GM12878 (cell line): ENCODE results near the gene HSFX2. TPM values are rescaled to one million over a fixed set of nuclear protein-coding genes. Genes with fewer than 3 reads are reported as not detected.
"Not testable (repeated sequence)": the region's sequence is repeated elsewhere in the genome, so short reads cannot be mapped to it uniquely, and the experiment has no call there.

Source experiments
- ATAC-seq: fragments of 200-7000 bp; cut with Tn5 transposase; 3 replicates; pipeline ENCODE4 v1.9.1; 2020; ENCODE audit warnings: mild to moderate bottlenecking, moderate library complexity
- BruUV-seq: library from RNA; stranded (reverse); fragments of 400-500 nt; replicated peaks from 2 replicates; lab custom pipeline; 2021; lab: Mats Ljungman, UMichigan
- CTCF ChIA-PET: fragments of 300-600 bp; sonication (Branson Sonifier 250); formaldehyde crosslinking; extraction: SDS; loops from one replicate; lab custom pipeline; 2021; ENCODE audit warnings: inconsistent platforms; lab: Yijun Ruan, JAX
- POLR2A ChIA-PET: fragments of 350-600 bp; formaldehyde crosslinking; extraction: SDS; loops from one replicate; lab custom pipeline; 2021; ENCODE audit warnings: inconsistent platforms; lab: Charles Lee
- RAD21 ChIA-PET: fragments of 300-600 bp; sonication (Branson Sonifier 250); formaldehyde crosslinking; loops from one replicate; lab custom pipeline; 2023; ENCODE audit warnings: antibody characterized with exemption; ENCODE audit not compliant: unreplicated experiment; lab: Charles Lee
- SMC1A ChIA-PET: fragments of 300-600 bp; sonication (Branson Sonifier 250); formaldehyde crosslinking; loops from one replicate; lab custom pipeline; 2023; ENCODE audit not compliant: unreplicated experiment, uncharacterized antibody; lab: Charles Lee
- DNase-seq: peaks from one replicate; pipeline ENCODE4 v3.0.0-alpha.2; 2011; ENCODE audit warnings: low read depth, low spot score
- FAIRE-seq: peaks from 3 replicates; lab custom pipeline; 2011; peaks lifted over from hg19 to GRCh38; lab: Jason Lieb, UNC
- H2AFZ ChIP-seq: 2 replicates; pipeline ENCODE4 v1.6.0; 2011; ENCODE audit warnings: low read depth, low read length, control low read depth; ENCODE audit not compliant: control insufficient read depth
- H3K27ac ChIP-seq: 2 replicates; pipeline ENCODE4 v1.5.1; 2011; ENCODE audit warnings: control low read depth; ENCODE audit not compliant: control insufficient read depth, insufficient read depth
- H3K27me3 ChIP-seq, 2 experiments: replicated peaks in 1 of 2; 2 replicates each; pipeline versions ENCODE4 v1.6.0 to v1.6.1; 2011; ENCODE audit warnings: low read length in 1 of 2; ENCODE audit not compliant: control insufficient read depth in 2 of 2, insufficient read depth in 2 of 2
- H3K36me3 ChIP-seq, 2 experiments: 2 replicates each; pipeline ENCODE4 v1.5.1; 2011; ENCODE audit warnings: low read length in 1 of 2; ENCODE audit not compliant: control insufficient read depth in 2 of 2, insufficient read depth in 2 of 2
- H3K4me1 ChIP-seq: 2 replicates; pipeline ENCODE4 v1.6.1; 2011; ENCODE audit warnings: mild to moderate bottlenecking, low read length, moderate library complexity, mixed read lengths; ENCODE audit not compliant: control insufficient read depth, insufficient read depth
- H3K4me2 ChIP-seq: 2 replicates; pipeline ENCODE4 v1.6.0; 2011; ENCODE audit warnings: control low read depth; ENCODE audit not compliant: control insufficient read depth, insufficient read depth
- H3K4me3 ChIP-seq: fragments of 200-600 bp; sonication (generic); 2 replicates; pipeline ENCODE4 v1.5.1; 2016
- H3K79me2 ChIP-seq: 2 replicates; pipeline ENCODE4 v1.6.0; 2011; ENCODE audit warnings: low read length; ENCODE audit not compliant: control insufficient read depth, insufficient read depth
- H3K9ac ChIP-seq: 2 replicates; pipeline ENCODE4 v1.8.0; 2011; ENCODE audit warnings: low read length, control low read depth, mixed read lengths; ENCODE audit not compliant: control insufficient read depth, insufficient read depth
- H3K9me3 ChIP-seq: replicated peaks from 3 replicates; pipeline ENCODE4 v1.5.1; 2011; ENCODE audit warnings: mild to moderate bottlenecking, low read length; ENCODE audit not compliant: control insufficient read depth, insufficient read depth
- H4K20me1 ChIP-seq: 2 replicates; pipeline ENCODE4 v1.6.0; 2011; ENCODE audit not compliant: control insufficient read depth, insufficient read depth
- CHD1 ChIP-seq: IDR thresholded peaks from 2 replicates; pipeline ENCODE4 v1.6.1; 2012; ENCODE audit warnings: low read depth, low read length, improper control_type of control experiment
- IRF5 ChIP-seq: fragments of 450-650 bp; IDR thresholded peaks from 2 replicates; pipeline ENCODE4 v1.6.1; 2017; ENCODE audit warnings: borderline replicate concordance
- LARP7 ChIP-seq: fragments of 450-650 bp; IDR thresholded peaks from 2 replicates; pipeline ENCODE4 v1.6.1; 2017; ENCODE audit warnings: mild to moderate bottlenecking
- NR2F1 ChIP-seq: fragments of 450-650 bp; conservative IDR thresholded peaks from 2 replicates; pipeline ENCODE4 v1.6.1; 2017; ENCODE audit warnings: mild to moderate bottlenecking
- RB1 ChIP-seq: fragments of 450-650 bp; formaldehyde crosslinking; IDR thresholded peaks from 2 replicates; pipeline ENCODE4 v1.6.1; 2017; ENCODE audit warnings: mild to moderate bottlenecking, borderline replicate concordance
- SMC3 ChIP-seq: IDR thresholded peaks from 2 replicates; pipeline ENCODE4 v1.6.1; 2011; ENCODE audit warnings: low read length, improper control_type of control experiment, borderline replicate concordance
- TCF7 ChIP-seq: IDR thresholded peaks from 2 replicates; pipeline ENCODE4 v1.6.1; 2014; ENCODE audit warnings: antibody characterized with exemption, borderline replicate concordance
- ZNF207 ChIP-seq: fragments of 450-650 bp; IDR thresholded peaks from 2 replicates; pipeline ENCODE4 v1.6.1; 2014; ENCODE audit warnings: antibody characterized with exemption, mild to moderate bottlenecking, borderline replicate concordance
- ZNF687 ChIP-seq: fragments of 450-650 bp; IDR thresholded peaks from 2 replicates; pipeline ENCODE4 v1.6.1; 2017; ENCODE audit warnings: mild to moderate bottlenecking, moderate library complexity
- WGBS: methylation state at CpG from one replicate; pipeline ENCODE4 v1.1.6; 2016; ENCODE audit warnings: low lambda C conversion rate; ENCODE audit not compliant: insufficient replicate concordance, insufficient coverage; ENCODE audit errors: missing lambda C conversion rate; 5-methylcytosine and 5-hydroxymethylcytosine counted together
- in situ Hi-C: fragments of 300-500 bp; cut with MboI; formaldehyde crosslinking; loops from 9 replicates; pipeline ENCODE4 v1.14.3; 2018; ENCODE audit warnings: mixed read lengths
- intact Hi-C: fragments of 100-400 bp; cut with micrococcal nuclease; formaldehyde crosslinking; loops from one replicate; pipeline ENCODE4 v1.14.2; 2022; ENCODE audit not compliant: unreplicated experiment
- polyA plus RNA-seq, 11 experiments: library from polyadenylated mRNA; depleted of rRNA in 4 of 11; unstranded in 6 of 11; stranded (reverse) in 5 of 11; fragments of >200 nt; fragmentation: Nextera tagmentation in 4 of 11; fragmentation: Illumina TruSeq in 1 of 11; extraction: Ambion mirVana in 4 of 11; extraction: Trizol in 1 of 11; gene quantifications; 1 replicate in 1 of 11; 2 replicates in 10 of 11; pipeline versions ENCODE4 v1.2.1 to v1.2.3, GENCODE V29; 2011 to 2016; ENCODE audit warnings: inconsistent platforms in 2 of 11, missing spikeins in 2 of 11, low read depth in 1 of 11
- total RNA-seq, 4 experiments: library from RNA; depleted of rRNA in 3 of 4; stranded (reverse); fragments of >200 nt in 3 of 4; fragmentation: Illumina TruSeq in 1 of 4; extraction: Trizol in 1 of 4; gene quantifications; 2 replicates each; pipeline versions ENCODE4 v1.2.1 to v1.2.3, GENCODE V29; 2013 to 2021

Gene HSFX2
- total and polyA plus RNA-seq, 10 of the 15 experiments (the other 5 are each of a cell fraction or from before 2014, with no cell fraction given), result 0.07 to 0.18 (median 0.14) TPM; not detected in 7

GRCh38 chrX:149563359-149563758 lies 31.8 kb downstream of the HSFX2 start (continued):
- TF ChIP-seq TCF7 (no peak), ZNF207 (no peak), LARP7 (no peak), ZNF687 (no peak), CHD1 (no peak), SMC3 (no peak), RB1 (no peak), IRF5 (no peak), NR2F1 (no peak)

DNA sequence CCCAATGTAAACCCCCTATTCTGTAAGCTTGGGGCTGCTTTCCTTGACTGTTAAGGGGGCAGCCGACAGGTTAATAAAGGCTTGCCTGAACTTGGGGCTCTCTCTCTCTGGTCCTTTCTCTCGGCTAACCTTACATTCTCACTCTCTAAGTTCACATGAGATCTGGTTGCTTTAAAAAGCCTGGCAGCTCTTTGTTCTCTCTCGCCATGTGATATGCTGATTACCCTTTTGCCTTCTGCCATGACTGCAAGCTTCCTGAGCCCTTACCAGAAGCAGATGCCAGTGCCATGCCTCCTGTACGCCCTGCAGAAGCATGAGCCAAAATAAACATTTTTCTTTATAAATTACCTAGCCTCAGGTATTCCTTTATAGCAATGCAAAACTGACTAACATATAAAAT lies 39.9 kb downstream of the HSFX2 start:
- POLR2A ChIA-PET, RAD21 ChIA-PET, SMC1A ChIA-PET, H3K27me3 ChIP-seq, DNase-seq, H2AFZ ChIP-seq, H3K4me3 ChIP-seq, BruUV-seq, H4K20me1 ChIP-seq, H3K9ac ChIP-seq, in situ Hi-C loops, intact Hi-C loops, H3K4me1 ChIP-seq, H3K27ac ChIP-seq, H3K9me3 ChIP-seq, CTCF ChIA-PET, H3K79me2 ChIP-seq, FAIRE-seq, H3K36me3 ChIP-seq, ATAC-seq, H3K4me2 ChIP-seq: not testable (repeated sequence)
- WGBS, result no CpG with 5 or more reads among the region's 4 CpGs

DNA sequence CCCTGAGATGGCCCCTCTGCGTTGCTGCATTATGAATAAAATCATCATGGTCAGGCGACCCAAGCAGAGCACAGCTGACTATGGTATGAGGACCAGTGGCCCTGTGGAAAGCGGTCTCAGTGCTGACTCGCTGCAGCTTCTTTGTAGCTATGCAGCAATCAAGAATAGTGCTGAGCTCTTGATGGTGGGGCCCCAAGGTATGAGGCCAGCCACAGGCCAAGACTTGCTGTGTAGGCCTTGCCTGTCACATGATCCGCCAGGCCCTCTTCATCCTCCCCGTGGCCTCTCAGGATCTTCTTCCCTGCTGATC lies 43.2 kb downstream of the HSFX2 start:
- BruUV-seq, POLR2A ChIA-PET, H3K4me1 ChIP-seq, H3K9ac ChIP-seq, H3K27ac ChIP-seq, H3K36me3 ChIP-seq, H4K20me1 ChIP-seq, H3K79me2 ChIP-seq, CTCF ChIA-PET, FAIRE-seq, in situ Hi-C loops, H3K4me3 ChIP-seq, H3K9me3 ChIP-seq, SMC1A ChIA-PET, H3K4me2 ChIP-seq, ATAC-seq, intact Hi-C loops, RAD21 ChIA-PET, H2AFZ ChIP-seq, H3K27me3 ChIP-seq, DNase-seq: not testable (repeated sequence)
- 71% methylated on average over 2 of the region's 6 CpGs for WGBS
